HG02759 (cell line): ENCODE results near the gene AP3D1.

ENCODE experiments used
- ATAC-seq: cut with Tn5 transposase; IDR thresholded peaks from one replicate; pipeline ENCODE4 v1.9.1; 2021; ENCODE audit warnings: mild to moderate bottlenecking, moderate library complexity; ENCODE audit not compliant: unreplicated experiment

Gene AP3D1

GRCh38 chr19:2184422-2184975 lies 33.1 kb upstream of the AP3D1 start:
- no peak for ATAC-seq

- no peak for ATAC-seq
Observed at GRCh38 chr19:2181633-2181997, 30.2 kb upstream of the AP3D1 start.

- ATAC-seq = no peak
Observed at GRCh38 chr19:2180881-2181632, 29.7 kb upstream of the AP3D1 start.

- no peak for ATAC-seq
Observed at GRCh38 chr19:2180114-2180513, 28.7 kb upstream of the AP3D1 start.

GRCh38 chr19:2179095-2179494 lies 27.7 kb upstream of the AP3D1 start:
- ATAC-seq = no peak

GRCh38 chr19:2176337-2176994 lies 25.1 kb upstream of the AP3D1 start:
- no peak for ATAC-seq

- ATAC-seq = no peak
Observed at GRCh38 chr19:2175742-2176141, 24.4 kb upstream of the AP3D1 start.

- ATAC-seq = no peak
Observed at GRCh38 chr19:2173767-2174577, 22.6 kb upstream of the AP3D1 start.

GRCh38 chr19:2173388-2173766 lies 22.0 kb upstream of the AP3D1 start:
- no peak for ATAC-seq

GRCh38 chr19:2171349-2172145 lies 20.2 kb upstream of the AP3D1 start:
- ATAC-seq = peak; percentile 52

- peak; percentile 2 for ATAC-seq
Observed at GRCh38 chr19:2170987-2171348, 19.6 kb upstream of the AP3D1 start.

- no peak for ATAC-seq
Observed at GRCh38 chr19:2170219-2170618, 18.9 kb upstream of the AP3D1 start.

- ATAC-seq = peak; percentile 52
Observed at GRCh38 chr19:2168619-2169424, 17.5 kb upstream of the AP3D1 start.

- ATAC-seq = peak; percentile 27
Observed at GRCh38 chr19:2167896-2168618, 16.7 kb upstream of the AP3D1 start.

- ATAC-seq = no peak
Observed at GRCh38 chr19:2166741-2167738, 15.7 kb upstream of the AP3D1 start.

- ATAC-seq = peak; percentile 1
Observed at GRCh38 chr19:2164020-2164998, 12.9 kb upstream of the AP3D1 start.

- ATAC-seq = no peak
Observed at GRCh38 chr19:2160379-2160778, 9.0 kb upstream of the AP3D1 start.
